CD14-positive monocyte (primary cell): ENCODE results near the gene CRAMP1. TPM values are rescaled to one million over a fixed set of nuclear protein-coding genes. Genes with fewer than 3 reads are reported as not detected.
A peak's percentile ranks its signal among the peaks of the same experiment; 100 is the strongest.

Experiments used
- DNase-seq, 3 donors: peaks; one replicate each; pipeline ENCODE4 v3.0.0-alpha.2; 2011 to 2022
- H2AFZ ChIP-seq: 2 replicates; pipeline ENCODE4 v1.6.0; 2012; ENCODE audit warnings: mild to moderate bottlenecking, low read depth, low read length, inconsistent platforms; ENCODE audit not compliant: insufficient read depth, poor library complexity, severe bottlenecking
- H3K27ac ChIP-seq, 2 donors: 1 replicate in 1 of 2; 2 replicates in 1 of 2; pipeline ENCODE4 v1.5.1; 2012 to 2013; ENCODE audit warnings: low read length in 2 of 2, control low read depth in 1 of 2, inconsistent platforms in 1 of 2, low read depth in 1 of 2, mild to moderate bottlenecking in 1 of 2
- H3K27me3 ChIP-seq, 2 donors: one replicate each; pipeline versions ENCODE4 v1.6.0 to v1.6.1; 2011 to 2013; ENCODE audit warnings: low read length in 2 of 2; ENCODE audit not compliant: control insufficient read depth in 2 of 2, insufficient read depth in 2 of 2
- H3K36me3 ChIP-seq, 2 donors: replicated peaks in 1 of 2; 1 replicate in 1 of 2; 2 replicates in 1 of 2; pipeline versions ENCODE4 v1.5.1 to v1.6.1; 2012 to 2013; ENCODE audit warnings: low read length in 2 of 2, control low read depth in 1 of 2, inconsistent platforms in 1 of 2, mild to moderate bottlenecking in 1 of 2; ENCODE audit not compliant: insufficient read depth in 2 of 2, control insufficient read depth in 1 of 2
- H3K4me1 ChIP-seq, 2 donors: 1 replicate in 1 of 2; 2 replicates in 1 of 2; pipeline versions ENCODE4 v1.5.1 to v1.6.1; 2012 to 2013; ENCODE audit warnings: low read length in 2 of 2, control low read depth in 1 of 2, inconsistent platforms in 1 of 2, mild to moderate bottlenecking in 1 of 2, moderate library complexity in 1 of 2; ENCODE audit not compliant: insufficient read depth in 2 of 2, control insufficient read depth in 1 of 2
- H3K4me2 ChIP-seq: replicated peaks from 2 replicates; pipeline ENCODE3; 2012; ENCODE audit warnings: low read length, moderate library complexity, mild to moderate bottlenecking; ENCODE audit not compliant: poor library complexity, severe bottlenecking; ENCODE audit errors: extremely low read depth
- H3K4me3 ChIP-seq, 3 experiments: fragments of 200-600 bp in 1 of 3; sonication (generic) in 1 of 3; replicated peaks in 1 of 3; 1 replicate in 2 of 3; 2 replicates in 1 of 3; pipeline ENCODE4 v1.5.1; 2011 to 2013; ENCODE audit warnings: low read length in 3 of 3, mild to moderate bottlenecking in 3 of 3, control low read depth in 2 of 3, low read depth in 2 of 3, inconsistent platforms in 1 of 3, moderate library complexity in 1 of 3
- H3K79me2 ChIP-seq: 2 replicates; pipeline ENCODE4 v1.6.0; 2012; ENCODE audit warnings: mild to moderate bottlenecking, control low read depth, inconsistent platforms, low read length, moderate library complexity; ENCODE audit not compliant: insufficient read depth
- H3K9ac ChIP-seq: 2 replicates; pipeline ENCODE4 v1.6.0; 2017; ENCODE audit warnings: low read length, mild to moderate bottlenecking; ENCODE audit not compliant: insufficient read depth, poor library complexity, severe bottlenecking
- H3K9me3 ChIP-seq, 2 donors: replicated peaks in 1 of 2; 1 replicate in 1 of 2; 2 replicates in 1 of 2; pipeline versions ENCODE4 v1.5.1 to v1.6.1; 2012 to 2013; ENCODE audit warnings: low read length in 2 of 2, control low read depth in 1 of 2; ENCODE audit not compliant: control insufficient read depth in 1 of 2, insufficient read depth in 1 of 2
- H4K20me1 ChIP-seq: 2 replicates; pipeline ENCODE4 v1.6.0; 2012; ENCODE audit warnings: mild to moderate bottlenecking, low read length, control low read depth, moderate library complexity; ENCODE audit not compliant: insufficient read depth
- H3K27ac Mint-ChIP-seq, 7 donors: one replicate each; pipeline ENCODE4 v1.8.0; 2020; ENCODE audit warnings: mild to moderate bottlenecking in 7 of 7, mixed read lengths in 7 of 7, moderate library complexity in 6 of 7, inconsistent platforms in 2 of 7
- H3K27me3 Mint-ChIP-seq, 3 donors: one replicate each; pipeline ENCODE4 v1.8.0; 2021 to 2022; ENCODE audit warnings: low read depth in 3 of 3, mild to moderate bottlenecking in 3 of 3, mixed read lengths in 3 of 3, moderate library complexity in 3 of 3, inconsistent platforms in 1 of 3
- H3K36me3 Mint-ChIP-seq, 2 donors: one replicate each; pipeline ENCODE4 v1.8.0; 2020; ENCODE audit warnings: mixed read lengths in 2 of 2, inconsistent platforms in 1 of 2, mild to moderate bottlenecking in 1 of 2
- H3K4me1 Mint-ChIP-seq: one replicate; pipeline ENCODE4 v1.8.0; 2020; ENCODE audit warnings: mild to moderate bottlenecking, mixed read lengths
- H3K4me3 Mint-ChIP-seq, 2 donors: one replicate each; pipeline ENCODE4 v1.8.0; 2020; ENCODE audit warnings: mild to moderate bottlenecking in 2 of 2, mixed read lengths in 2 of 2, moderate library complexity in 1 of 2
- H3K9me3 Mint-ChIP-seq, 7 donors: one replicate each; pipeline ENCODE4 v1.8.0; 2020 to 2022; ENCODE audit warnings: mixed read lengths in 7 of 7, mild to moderate bottlenecking in 6 of 7, moderate library complexity in 6 of 7, inconsistent platforms in 2 of 7
- CTCF ChIP-seq: fragments of 200-600 bp; IDR thresholded peaks from one replicate; pipeline ENCODE4 v1.8.0; 2022; ENCODE audit warnings: antibody characterized with exemption, mild to moderate bottlenecking
- WGBS: methylation state at CpG from one replicate; pipeline ENCODE4 v1.1.5; 2013; ENCODE audit warnings: missing lambda C conversion rate; ENCODE audit not compliant: insufficient coverage; 5-methylcytosine and 5-hydroxymethylcytosine counted together
- intact Hi-C, 2 donors: fragments of 100-400 bp; cut with micrococcal nuclease; formaldehyde crosslinking; loops; one replicate each; pipeline versions ENCODE4 v1.15.0 to v1.15.1; 2023
- polyA plus RNA-seq, 3 donors: library from polyadenylated mRNA; depleted of rRNA in 1 of 3; unstranded in 2 of 3; stranded (reverse) in 1 of 3; fragments of 300-500 nt in 2 of 3; fragments of >200 nt in 1 of 3; fragmentation: Illumina TruSeq in 2 of 3; gene quantifications; 1 replicate in 2 of 3; 2 replicates in 1 of 3; pipeline ENCODE4 v1.2.3, GENCODE V29; 2012 to 2021

CRAMP1 gene
- polyA plus RNA-seq, 3 donors, result 0.46 to 12.3 (median 1.0) TPM

- Histone ChIP-seq H3K36me3 (no peaks in the 10 kb centered on the region), H4K20me1 (no peaks in the 10 kb centered on the region), H3K27ac (no peak overlapping the region), H3K4me2 (no peak overlapping the region), H3K27me3 (no peaks in the 10 kb centered on the region), H3K4me1 (peaks cover 0 to 7% of the 10 kb centered on the region in 2 donors), H2AFZ (no peak overlapping the region), H3K9me3 (no peaks in the 10 kb centered on the region), H3K9ac (no peak overlapping the region), H3K79me2 (no peaks in the 10 kb centered on the region), H3K4me3 (no peak overlapping the region)
- Mint-ChIP-seq H3K4me3 (no peak overlapping the region), H3K9me3 (peaks cover 0 to 4% (median 0%) of the 10 kb centered on the region in 7 donors), H3K4me1 (peaks cover 10% of the 10 kb centered on the region), H3K27me3 (peaks cover 0 to 2% (median 0%) of the 10 kb centered on the region in 3 donors), H3K27ac (peak overlapping the region in 1 of 7 donors; percentile 40), H3K36me3 (peaks cover 0 to 6% of the 10 kb centered on the region in 2 donors)
- TF ChIP-seq CTCF, result no peak
- DNase-seq, result no peak
- intact Hi-C loops, result no loop called here
- WGBS, result 95% methylated on average over 10 of the region's 12 CpGs
Observed at GRCh38 chr16:1596516-1596915, 15.6 kb upstream of the CRAMP1 start.

GRCh38 chr16:1597154-1597553 lies 15.0 kb upstream of the CRAMP1 start:
- no peak overlapping the region for H3K27ac Mint-ChIP-seq
- WGBS, result 90% methylated on average over 12 of the region's 13 CpGs
- Histone ChIP-seq H3K27me3 (no peaks in the 10 kb centered on the region), H3K36me3 (no peaks in the 10 kb centered on the region), H3K4me3 (no peak overlapping the region), H3K4me2 (no peak overlapping the region), H3K4me1 (peaks cover 0 to 7% of the 10 kb centered on the region in 2 donors), H3K79me2 (no peaks in the 10 kb centered on the region), H3K9ac (no peak overlapping the region), H3K27ac (no peak overlapping the region), H2AFZ (no peak overlapping the region), H4K20me1 (no peaks in the 10 kb centered on the region), H3K9me3 (no peaks in the 10 kb centered on the region)
- H3K4me1 Mint-ChIP-seq, result peaks cover 10% of the 10 kb centered on the region
- TF ChIP-seq CTCF, result no peak
- peaks cover 0 to 2% (median 0%) of the 10 kb centered on the region in 3 donors for H3K27me3 Mint-ChIP-seq
- no peak overlapping the region for H3K4me3 Mint-ChIP-seq
- peaks cover 0 to 4% (median 0%) of the 10 kb centered on the region in 7 donors for H3K9me3 Mint-ChIP-seq
- no peak for DNase-seq
- H3K36me3 Mint-ChIP-seq, result peaks cover 0 to 11% of the 10 kb centered on the region in 2 donors
- intact Hi-C loops, result no loop called here
